Breast epithelium (tissue), 3 donors: Measurements from ENCODE around the gene TEAD1.

Experiments used
- CTCF ChIP-seq, 3 donors: fragments of 450-650 bp; IDR thresholded peaks; one replicate each; pipeline ENCODE4 v1.5.1; 2016 to 2017; ENCODE audit warnings: antibody characterized with exemption in 3 of 3, mild to moderate bottlenecking in 3 of 3, moderate library complexity in 3 of 3
- POLR2A ChIP-seq: fragments of 450-650 bp; IDR thresholded peaks from one replicate; pipeline ENCODE4 v1.6.1; 2016; ENCODE audit warnings: antibody characterized with exemption, mild to moderate bottlenecking, moderate library complexity
- POLR2AphosphoS5 ChIP-seq, 3 donors: sonication (generic); formaldehyde crosslinking; IDR thresholded peaks; one replicate each; pipeline ENCODE4 v1.6.1; 2017; ENCODE audit warnings: antibody characterized with exemption in 3 of 3

DNA sequence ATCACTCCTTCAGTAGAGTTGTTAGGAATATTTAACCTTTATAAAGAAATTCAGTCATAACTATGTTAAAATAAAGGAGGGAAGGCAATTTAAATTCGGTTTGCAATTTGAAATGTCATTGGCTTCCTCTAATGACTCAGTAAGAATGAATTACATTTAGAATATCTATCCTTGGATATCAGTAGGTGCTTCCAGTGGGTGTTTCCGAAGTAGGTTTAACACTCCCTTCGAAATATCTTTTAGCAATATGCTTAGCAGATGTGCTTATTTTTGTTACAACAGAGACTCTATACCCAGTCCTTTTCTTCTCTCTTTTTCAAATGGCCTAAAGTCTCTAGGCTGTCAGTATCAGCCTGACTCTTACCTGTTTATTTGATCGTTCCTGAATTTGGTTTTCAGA, 231.2 kb downstream of the TEAD1 start:
- TF ChIP-seq CTCF (IDR thresholded peaks at IDR 0.05) (no peak), POLR2A (no peak), POLR2AphosphoS5 (IDR thresholded peaks at IDR 0.05) (no peak)
